ENCODE results near the gene KRT1.

Gene KRT1

DNA sequence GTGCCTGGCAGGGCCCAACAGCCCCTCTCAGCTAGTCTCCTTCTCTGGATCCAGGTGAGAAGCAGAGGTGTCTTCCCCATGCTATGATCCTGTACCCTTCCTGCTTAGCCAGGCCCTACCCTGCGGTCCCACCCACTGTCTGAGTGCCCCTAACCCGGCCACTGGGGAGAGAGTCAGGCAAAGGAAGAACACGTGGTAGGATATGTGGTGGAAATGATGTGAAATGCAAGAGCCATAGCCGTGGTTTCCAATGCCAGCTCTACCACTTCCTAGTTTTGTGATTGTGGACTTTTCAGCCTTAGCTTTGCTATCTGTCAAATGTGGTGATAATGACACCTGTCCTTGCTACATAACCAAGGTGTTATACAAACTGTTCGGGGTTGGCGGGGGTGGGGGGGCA is 44.0 kb downstream of the KRT1 start:
- Histone ChIP-seq H3K4me1 (ENCODE audit: control insufficient read depth, insufficient read depth, low read length) (no peaks in the 10 kb centered on the region), H3K27me3 (ENCODE audit: control insufficient read depth, insufficient read depth, low read length) (no peaks in the 10 kb centered on the region; the same call in 1 of the 2 replicates), H3K27ac (ENCODE audit: low read depth, low read length) (no peak overlapping the region), H3K36me3 (ENCODE audit: control insufficient read depth, insufficient read depth, low read length) (no peaks in the 10 kb centered on the region), H3K9ac (ENCODE audit: low read length) (no peak overlapping the region), H3K9me3 (ENCODE audit: control insufficient read depth, insufficient read depth, low read depth, low read length) (no peaks in the 10 kb centered on the region), H3K4me3 (ENCODE audit: low read depth, low read length) (no peak overlapping the region)

DNA sequence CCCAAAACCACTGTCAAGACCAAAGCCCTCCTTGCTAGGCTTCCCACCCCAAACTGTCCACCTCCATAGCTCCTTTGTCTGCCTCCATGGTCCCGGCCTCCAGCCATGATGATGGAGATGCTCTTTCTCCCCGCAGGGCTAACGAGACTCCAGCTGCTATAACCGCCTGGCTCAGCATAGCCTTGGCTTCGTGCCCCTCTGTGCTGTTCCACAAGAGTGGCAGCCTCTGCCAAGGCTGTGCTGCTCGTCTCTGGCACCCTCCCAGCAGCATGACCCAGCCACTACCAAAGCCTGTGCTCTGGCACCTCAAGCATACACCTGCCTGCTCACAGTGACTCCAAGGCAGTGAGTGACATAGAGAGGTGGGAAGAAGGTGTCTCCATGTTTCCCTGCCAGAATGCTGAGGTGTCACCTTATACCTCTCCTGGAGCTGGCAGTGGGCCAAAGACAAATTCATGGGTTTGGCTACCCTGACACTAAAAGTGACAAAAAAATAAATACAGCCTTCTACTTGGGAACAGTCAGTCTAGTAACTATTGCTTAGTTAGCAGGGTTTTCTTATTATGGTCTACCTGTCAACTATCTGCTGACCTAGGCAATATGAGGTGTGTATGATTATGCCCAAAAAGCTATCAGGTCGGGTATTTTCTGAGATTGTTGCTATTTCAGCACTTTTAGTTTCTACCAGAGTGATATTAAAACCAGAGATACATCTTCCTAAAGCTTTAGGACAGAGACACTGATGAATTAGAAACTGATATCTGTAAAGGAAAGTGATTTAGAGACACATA is 45.7 kb downstream of the KRT1 start:
- Histone ChIP-seq H3K9me3 (ENCODE audit: control insufficient read depth, insufficient read depth, low read depth, low read length) (no peaks in the 10 kb centered on the region), H3K36me3 (ENCODE audit: control insufficient read depth, insufficient read depth, low read length) (no peaks in the 10 kb centered on the region), H3K9ac (ENCODE audit: low read length) (no peak overlapping the region), H3K4me3 (ENCODE audit: low read depth, low read length) (no peak overlapping the region), H3K27ac (ENCODE audit: low read depth, low read length) (no peak overlapping the region), H3K4me1 (ENCODE audit: control insufficient read depth, insufficient read depth, low read length) (no peaks in the 10 kb centered on the region), H3K27me3 (ENCODE audit: control insufficient read depth, insufficient read depth, low read length) (no peaks in the 10 kb centered on the region; the same call in 1 of the 2 replicates)

DNA sequence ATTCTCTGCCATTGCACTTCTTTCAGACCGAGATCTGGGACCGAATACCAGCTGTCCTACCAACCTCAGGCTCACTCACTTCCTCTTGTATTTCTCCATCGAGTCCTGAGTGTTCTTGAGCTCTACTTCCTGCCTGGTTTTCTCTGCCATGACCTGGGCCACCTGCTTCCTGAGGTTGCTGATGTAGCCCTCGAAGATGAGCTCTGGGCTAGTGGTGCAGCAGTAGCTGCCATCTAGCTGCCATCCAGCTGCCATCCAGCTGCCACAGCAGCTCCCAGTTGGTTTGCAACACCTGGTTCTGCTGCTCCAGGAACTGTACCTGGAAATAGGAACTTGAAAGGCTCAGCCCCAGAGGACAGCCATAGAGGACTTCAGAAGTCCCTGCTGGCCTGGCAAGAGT is 46.8 kb downstream of the KRT1 start:
- no peaks in the 10 kb centered on the region for H3K9me3 ChIP-seq (ENCODE audit: control insufficient read depth, insufficient read depth, low read depth, low read length)
- H3K36me3 ChIP-seq (ENCODE audit: control insufficient read depth, insufficient read depth, low read length): no peaks in the 10 kb centered on the region
- no peaks in the 10 kb centered on the region; the same call in 1 of the 2 replicates for H3K27me3 ChIP-seq (ENCODE audit: control insufficient read depth, insufficient read depth, low read length)
- no peaks in the 10 kb centered on the region for H3K4me1 ChIP-seq (ENCODE audit: control insufficient read depth, insufficient read depth, low read length)
- H3K9ac ChIP-seq (ENCODE audit: low read length): no peak overlapping the region
- H3K4me3 ChIP-seq (ENCODE audit: low read depth, low read length): no peak overlapping the region
- no peak overlapping the region for H3K27ac ChIP-seq (ENCODE audit: low read depth, low read length)

DNA sequence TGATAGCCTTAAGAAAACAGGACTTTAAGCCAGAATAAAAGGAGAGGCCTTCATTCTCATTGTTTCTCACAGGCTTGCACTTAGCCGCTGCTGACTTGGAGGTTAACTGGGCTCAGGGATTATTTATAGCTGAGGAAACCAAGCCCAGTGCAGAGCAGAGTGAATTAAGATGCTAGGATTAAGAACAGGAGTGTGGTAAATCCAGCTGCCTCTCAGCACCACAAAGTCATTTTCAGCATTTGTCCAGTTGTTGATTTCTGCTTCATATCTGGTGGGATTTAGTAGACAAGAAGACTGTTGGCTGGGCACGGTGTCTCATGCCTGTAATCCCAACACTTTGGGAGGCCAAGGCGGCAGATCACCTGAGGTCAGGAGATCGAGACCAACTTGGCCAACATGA is 47.6 kb downstream of the KRT1 start:
- H3K27ac ChIP-seq (ENCODE audit: low read depth, low read length): no peak overlapping the region

DNA sequence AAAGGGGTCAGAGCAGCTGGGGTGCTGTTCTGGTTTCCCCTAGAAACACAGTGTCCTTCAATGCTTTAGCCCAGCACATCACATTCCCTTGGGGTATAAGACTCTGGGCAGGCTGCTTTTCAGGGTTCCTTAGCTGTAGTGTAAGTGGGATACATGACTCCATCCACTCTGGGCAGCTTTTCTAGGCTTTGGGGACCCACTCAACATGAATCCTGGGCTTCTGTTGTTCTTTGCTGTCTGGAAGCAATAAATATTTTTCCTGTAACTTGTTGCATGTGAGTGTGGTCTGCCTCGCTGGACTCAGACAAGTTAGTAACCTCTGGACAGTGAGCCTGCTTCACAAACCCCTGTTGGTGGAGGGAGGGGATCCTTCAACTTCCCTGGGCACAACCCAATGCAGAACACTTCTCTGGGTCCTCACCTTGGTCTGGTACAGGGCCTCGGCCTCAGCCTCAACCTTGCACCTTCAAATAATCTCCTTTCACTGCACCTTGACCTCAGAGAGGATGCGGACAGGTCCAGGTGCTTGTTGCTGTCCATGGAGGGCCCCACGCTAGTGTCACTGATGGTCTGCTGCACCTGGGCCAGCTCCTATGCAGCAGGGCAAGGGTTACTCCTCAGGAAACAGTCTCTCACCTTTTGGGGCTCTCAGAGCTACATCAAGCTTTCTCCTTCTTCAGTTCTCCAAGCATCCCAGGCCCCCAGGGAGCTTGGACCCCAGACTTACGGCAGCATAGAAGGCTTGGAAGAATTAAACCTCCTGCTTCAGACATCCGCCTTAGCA is 48.3 kb downstream of the KRT1 start:
- no peak overlapping the region for H3K9ac ChIP-seq (ENCODE audit: low read length)
- no peaks in the 10 kb centered on the region; the same call in 1 of the 2 replicates for H3K27me3 ChIP-seq (ENCODE audit: control insufficient read depth, insufficient read depth, low read length)
- no peaks in the 10 kb centered on the region for H3K9me3 ChIP-seq (ENCODE audit: control insufficient read depth, insufficient read depth, low read depth, low read length)
- H3K27ac ChIP-seq (ENCODE audit: low read depth, low read length): no peak overlapping the region
- no peaks in the 10 kb centered on the region for H3K4me1 ChIP-seq (ENCODE audit: control insufficient read depth, insufficient read depth, low read length)
- no peak overlapping the region for H3K4me3 ChIP-seq (ENCODE audit: low read depth, low read length)
- no peaks in the 10 kb centered on the region for H3K36me3 ChIP-seq (ENCODE audit: control insufficient read depth, insufficient read depth, low read length)

More for the DNA sequence above, 47.6 kb downstream of the KRT1 start:
- no peaks in the 10 kb centered on the region for H3K9me3 ChIP-seq (ENCODE audit: control insufficient read depth, insufficient read depth, low read depth, low read length)
- no peaks in the 10 kb centered on the region for H3K4me1 ChIP-seq (ENCODE audit: control insufficient read depth, insufficient read depth, low read length)
- no peaks in the 10 kb centered on the region; the same call in 1 of the 2 replicates for H3K27me3 ChIP-seq (ENCODE audit: control insufficient read depth, insufficient read depth, low read length)
- H3K9ac ChIP-seq (ENCODE audit: low read length): no peak overlapping the region
- no peak overlapping the region for H3K4me3 ChIP-seq (ENCODE audit: low read depth, low read length)
- no peaks in the 10 kb centered on the region for H3K36me3 ChIP-seq (ENCODE audit: control insufficient read depth, insufficient read depth, low read length)

DNA sequence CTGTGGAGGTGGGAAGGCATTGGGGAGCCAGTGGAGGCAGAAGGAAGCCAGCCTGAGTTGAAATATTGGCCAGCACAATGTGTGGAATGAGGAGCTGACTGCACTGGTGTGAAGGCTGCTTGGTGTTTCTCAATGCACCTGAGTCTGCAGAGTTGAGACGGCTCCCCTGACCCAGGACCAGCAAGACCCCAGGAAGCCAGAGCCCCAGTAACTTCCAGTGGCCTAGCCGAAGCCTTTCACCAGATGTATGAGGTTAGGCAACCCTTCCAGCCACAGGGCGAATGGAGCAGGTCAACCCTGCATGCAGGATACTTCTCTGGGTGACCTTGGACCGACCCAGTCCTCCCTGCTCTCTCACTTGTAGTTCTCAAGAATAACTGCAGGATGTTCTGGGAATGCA is 48.9 kb downstream of the KRT1 start:
- Histone ChIP-seq H3K4me1 (ENCODE audit: control insufficient read depth, insufficient read depth, low read length) (no peaks in the 10 kb centered on the region), H3K27ac (ENCODE audit: low read depth, low read length) (no peak overlapping the region), H3K9ac (ENCODE audit: low read length) (no peak overlapping the region), H3K36me3 (ENCODE audit: control insufficient read depth, insufficient read depth, low read length) (no peaks in the 10 kb centered on the region), H3K4me3 (ENCODE audit: low read depth, low read length) (no peak overlapping the region), H3K9me3 (ENCODE audit: control insufficient read depth, insufficient read depth, low read depth, low read length) (no peaks in the 10 kb centered on the region), H3K27me3 (ENCODE audit: control insufficient read depth, insufficient read depth, low read length) (no peaks in the 10 kb centered on the region; the same call in 1 of the 2 replicates)

DNA sequence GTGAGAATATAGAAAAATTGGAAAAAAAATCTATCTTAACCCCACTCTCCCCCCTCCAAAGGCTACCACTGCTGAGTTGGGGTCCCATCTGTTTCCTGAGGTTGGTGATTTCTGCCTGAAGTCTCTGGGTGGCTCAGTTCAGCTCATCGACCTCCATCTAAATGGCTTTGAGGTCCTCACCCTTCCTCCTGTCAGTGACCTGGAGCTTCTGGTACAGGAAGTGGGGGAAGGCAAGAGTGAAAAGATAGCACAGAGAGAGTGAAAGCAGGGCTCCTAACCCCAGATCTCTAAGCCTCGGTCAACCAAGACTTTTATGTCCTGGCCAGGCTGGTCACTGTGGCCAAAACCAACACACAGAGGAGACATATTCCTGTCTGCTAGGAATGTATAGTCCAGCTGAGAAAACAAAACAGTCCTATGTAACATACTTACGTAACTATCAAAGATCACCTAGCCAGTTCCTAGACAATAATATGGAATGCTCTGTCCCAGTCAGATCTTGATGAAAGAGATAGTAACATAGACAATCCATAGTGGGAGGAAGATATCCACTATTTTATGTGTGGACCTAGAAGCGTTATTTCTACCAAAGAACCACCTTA is 49.5 kb downstream of the KRT1 start:
- H3K9me3 ChIP-seq (ENCODE audit: control insufficient read depth, insufficient read depth, low read depth, low read length): no peaks in the 10 kb centered on the region
- H3K36me3 ChIP-seq (ENCODE audit: control insufficient read depth, insufficient read depth, low read length): no peaks in the 10 kb centered on the region
- H3K27me3 ChIP-seq (ENCODE audit: control insufficient read depth, insufficient read depth, low read length): no peaks in the 10 kb centered on the region; the same call in 1 of the 2 replicates
- no peak overlapping the region for H3K4me3 ChIP-seq (ENCODE audit: low read depth, low read length)
- no peak overlapping the region for H3K9ac ChIP-seq (ENCODE audit: low read length)
- no peaks in the 10 kb centered on the region for H3K4me1 ChIP-seq (ENCODE audit: control insufficient read depth, insufficient read depth, low read length)
- no peak overlapping the region for H3K27ac ChIP-seq (ENCODE audit: low read depth, low read length)

DNA sequence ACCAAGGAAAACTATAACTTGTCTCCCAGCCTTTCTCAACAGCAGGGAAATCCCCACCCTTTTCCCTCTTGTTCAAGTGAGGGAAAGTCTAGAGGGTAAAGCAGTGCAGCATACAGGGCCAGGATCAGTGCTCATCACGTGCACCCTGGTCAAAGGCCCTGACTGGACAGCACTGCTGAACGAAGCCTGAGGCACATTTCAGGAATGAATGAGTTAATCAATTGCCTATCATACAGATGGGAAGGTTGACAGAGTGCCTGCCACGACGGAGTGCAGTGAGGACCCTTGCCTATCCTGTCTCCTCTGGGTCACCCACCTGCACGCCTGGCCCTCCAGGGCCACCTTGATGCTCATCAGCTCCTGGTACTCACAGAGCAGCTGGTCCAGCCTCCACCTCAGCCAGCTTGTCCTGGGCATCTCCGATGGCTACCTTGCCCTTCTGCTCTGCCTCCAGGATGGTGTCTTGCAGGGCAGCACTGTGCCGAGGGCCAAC is 50.2 kb downstream of the KRT1 start:
- Histone ChIP-seq H3K9me3 (ENCODE audit: control insufficient read depth, insufficient read depth, low read depth, low read length) (no peaks in the 10 kb centered on the region), H3K27me3 (ENCODE audit: control insufficient read depth, insufficient read depth, low read length) (no peaks in the 10 kb centered on the region; the same call in 1 of the 2 replicates), H3K27ac (ENCODE audit: low read depth, low read length) (no peak overlapping the region), H3K4me1 (ENCODE audit: control insufficient read depth, insufficient read depth, low read length) (no peaks in the 10 kb centered on the region), H3K36me3 (ENCODE audit: control insufficient read depth, insufficient read depth, low read length) (no peaks in the 10 kb centered on the region), H3K4me3 (ENCODE audit: low read depth, low read length) (no peak overlapping the region), H3K9ac (ENCODE audit: low read length) (no peak overlapping the region)

DNA sequence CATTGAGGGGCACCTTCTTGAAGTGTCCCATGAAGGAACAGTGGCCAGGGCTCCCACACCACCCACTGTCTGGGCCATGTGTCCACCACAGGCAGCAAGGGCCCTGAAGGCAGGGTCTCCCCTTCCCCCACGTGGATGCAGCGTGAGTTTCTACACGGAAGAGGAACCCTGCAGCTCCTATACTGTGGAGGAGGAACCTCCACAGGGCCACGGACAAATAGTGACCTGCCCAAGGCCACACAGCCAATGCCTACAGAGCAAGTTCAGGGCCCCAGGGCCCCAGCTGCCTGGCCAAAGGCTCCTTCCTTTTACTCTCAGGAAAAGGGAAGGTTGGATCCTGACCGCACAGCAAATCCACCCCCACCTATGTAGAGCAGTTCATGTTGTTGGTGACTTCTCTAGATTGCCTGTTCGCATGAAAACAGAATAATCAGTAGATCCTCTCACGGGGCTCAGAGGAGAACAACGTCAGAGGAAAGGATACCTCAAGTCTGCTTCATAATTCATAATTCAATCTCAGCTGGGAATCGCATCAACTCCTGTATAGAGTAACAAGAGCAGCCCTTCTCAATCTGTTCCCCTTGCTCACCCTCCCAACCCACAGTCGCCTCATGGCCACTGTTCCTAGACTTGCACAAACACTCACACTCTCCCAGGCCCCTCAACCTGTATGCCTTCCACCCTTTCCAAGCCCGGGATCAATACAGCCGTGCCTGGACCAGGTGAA is 50.8 kb downstream of the KRT1 start:
- Histone ChIP-seq H3K9me3 (ENCODE audit: control insufficient read depth, insufficient read depth, low read depth, low read length) (no peaks in the 10 kb centered on the region), H3K27me3 (ENCODE audit: control insufficient read depth, insufficient read depth, low read length) (no peaks in the 10 kb centered on the region; the same call in 1 of the 2 replicates), H3K36me3 (ENCODE audit: control insufficient read depth, insufficient read depth, low read length) (no peaks in the 10 kb centered on the region), H3K4me3 (ENCODE audit: low read depth, low read length) (no peak overlapping the region), H3K27ac (ENCODE audit: low read depth, low read length) (no peak overlapping the region), H3K4me1 (ENCODE audit: control insufficient read depth, insufficient read depth, low read length) (no peaks in the 10 kb centered on the region), H3K9ac (ENCODE audit: low read length) (no peak overlapping the region)

DNA sequence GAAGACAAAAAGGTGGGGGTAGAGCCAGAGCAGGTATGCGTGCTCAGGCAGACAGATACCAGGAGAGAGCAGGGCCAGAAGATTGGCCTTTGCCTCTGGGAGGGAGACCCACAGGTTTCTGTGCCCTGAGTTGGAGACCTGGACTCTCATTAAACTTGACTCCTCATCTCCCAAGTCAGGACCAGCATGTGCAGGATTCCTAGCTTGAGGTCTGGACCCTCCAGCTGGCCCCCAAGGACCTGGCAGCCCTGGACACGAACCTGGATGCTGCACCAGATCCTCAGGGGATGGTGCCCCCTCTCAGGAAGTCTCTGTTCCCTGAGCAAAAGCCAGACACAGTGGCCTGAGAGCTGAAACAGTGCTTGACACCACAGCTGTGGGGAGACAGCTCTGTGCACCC is 51.4 kb downstream of the KRT1 start:
- H3K4me1 ChIP-seq (ENCODE audit: control insufficient read depth, insufficient read depth, low read length): no peaks in the 10 kb centered on the region

More for the DNA sequence above, 51.4 kb downstream of the KRT1 start:
- no peaks in the 10 kb centered on the region for H3K36me3 ChIP-seq (ENCODE audit: control insufficient read depth, insufficient read depth, low read length)
- H3K27me3 ChIP-seq (ENCODE audit: control insufficient read depth, insufficient read depth, low read length): no peaks in the 10 kb centered on the region; the same call in 1 of the 2 replicates
- no peaks in the 10 kb centered on the region for H3K9me3 ChIP-seq (ENCODE audit: control insufficient read depth, insufficient read depth, low read depth, low read length)
- no peak overlapping the region for H3K9ac ChIP-seq (ENCODE audit: low read length)
- H3K4me3 ChIP-seq (ENCODE audit: low read depth, low read length): no peak overlapping the region
- no peak overlapping the region for H3K27ac ChIP-seq (ENCODE audit: low read depth, low read length)

Data from HUES6 (cell line).